Measurements from ENCODE around the gene STX1B.
"Not testable (repeated sequence)": the region's sequence is repeated elsewhere in the genome, so short reads cannot be mapped to it uniquely, and the experiment has no call there.

The STX1B gene

DNA sequence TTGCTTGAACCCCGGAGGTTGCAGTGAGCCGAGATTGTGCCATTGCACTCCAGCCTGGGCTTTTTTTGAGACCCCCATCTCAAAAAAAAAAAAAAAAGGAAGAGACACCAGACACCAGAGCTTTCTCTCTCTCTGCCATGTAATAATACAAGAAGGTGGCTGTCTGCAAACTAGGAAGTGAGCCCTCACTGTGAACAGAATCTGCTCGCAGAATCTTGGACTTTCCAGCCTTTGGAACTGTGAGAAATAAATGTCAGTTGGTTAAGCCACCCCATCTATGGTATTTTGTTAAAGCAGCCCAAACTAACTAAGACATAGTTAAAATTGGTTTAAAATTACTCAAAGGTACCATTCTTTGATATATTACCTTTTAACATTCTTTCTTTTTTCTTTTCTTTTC, 10.1 kb upstream of the STX1B start:
- DNase-seq = no peak
- in situ Hi-C loops (cut with HindIII; ENCODE audit: low pct_ligation_motif_present, low pct_unique_long_range_greater_than_20kb, low sequenced_read_pairs) = no loop called here

DNA sequence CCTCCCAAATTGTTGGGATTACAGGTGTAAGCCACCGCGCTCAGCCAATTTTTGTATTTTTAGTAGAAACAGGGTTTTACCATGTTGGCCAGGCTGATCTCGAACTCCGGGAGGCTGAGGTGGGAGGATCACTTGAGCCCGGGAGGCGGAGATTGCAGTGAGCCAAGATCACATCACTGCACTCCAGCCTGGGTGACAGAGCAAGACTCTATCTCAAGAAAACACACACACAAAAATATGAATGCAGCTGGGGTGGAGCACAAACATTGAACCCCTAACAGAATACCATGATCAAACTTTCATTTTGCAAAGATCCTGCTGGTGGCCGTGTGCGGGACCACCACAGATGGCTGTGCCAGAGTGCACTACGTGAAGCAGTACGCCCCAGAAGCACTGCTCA, 7.3 kb upstream of the STX1B start:
- in situ Hi-C loops (cut with HindIII; ENCODE audit: low pct_ligation_motif_present, low pct_unique_long_range_greater_than_20kb, low sequenced_read_pairs); DNase-seq: not testable (repeated sequence)

DNA sequence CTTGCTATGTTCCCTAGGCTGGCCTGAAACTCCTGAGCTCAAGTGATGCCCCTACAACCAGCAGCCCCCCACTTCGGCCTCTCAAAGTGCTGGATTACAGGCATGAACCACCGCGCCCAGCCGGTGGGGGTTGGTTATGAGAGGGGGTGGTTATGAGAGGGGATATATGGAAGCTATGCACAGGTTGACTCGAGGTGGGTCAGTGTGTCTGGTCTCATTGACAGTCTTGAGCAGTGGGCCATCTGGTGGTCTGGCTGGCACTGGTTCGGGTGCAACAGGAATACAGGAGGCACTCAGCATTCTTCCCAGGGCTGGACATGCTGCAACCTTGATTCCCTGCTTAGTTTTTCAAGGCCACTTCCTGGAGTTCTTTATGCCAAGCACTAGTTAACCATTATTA, 5.6 kb upstream of the STX1B start:
- in situ Hi-C loops (cut with HindIII; ENCODE audit: low pct_ligation_motif_present, low pct_unique_long_range_greater_than_20kb, low sequenced_read_pairs) = no loop called here
- peak; percentile 45 for DNase-seq

DNA sequence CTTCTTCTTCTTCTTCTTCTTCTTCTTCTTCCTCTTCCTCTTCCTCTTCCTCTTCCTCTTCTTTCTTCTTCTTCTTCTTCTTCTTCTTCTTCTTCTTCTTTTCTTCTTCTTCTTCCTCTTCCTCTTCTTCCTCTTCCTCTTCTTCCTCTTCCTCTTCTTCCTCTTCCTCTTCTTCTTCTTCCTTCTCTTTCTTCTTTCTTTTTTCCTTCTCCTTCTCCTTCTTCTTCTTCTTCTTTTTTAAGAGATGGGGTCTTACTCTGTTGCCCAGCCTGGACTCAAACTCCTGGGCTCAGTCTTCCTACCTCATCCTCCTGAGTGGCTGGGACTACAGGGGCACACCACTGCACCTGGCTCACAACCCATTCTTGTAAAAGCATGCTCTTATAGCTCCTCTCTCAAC, 2.9 kb upstream of the STX1B start:
- in situ Hi-C loops (cut with HindIII; ENCODE audit: low pct_ligation_motif_present, low pct_unique_long_range_greater_than_20kb, low sequenced_read_pairs) = not testable (repeated sequence)

DNA sequence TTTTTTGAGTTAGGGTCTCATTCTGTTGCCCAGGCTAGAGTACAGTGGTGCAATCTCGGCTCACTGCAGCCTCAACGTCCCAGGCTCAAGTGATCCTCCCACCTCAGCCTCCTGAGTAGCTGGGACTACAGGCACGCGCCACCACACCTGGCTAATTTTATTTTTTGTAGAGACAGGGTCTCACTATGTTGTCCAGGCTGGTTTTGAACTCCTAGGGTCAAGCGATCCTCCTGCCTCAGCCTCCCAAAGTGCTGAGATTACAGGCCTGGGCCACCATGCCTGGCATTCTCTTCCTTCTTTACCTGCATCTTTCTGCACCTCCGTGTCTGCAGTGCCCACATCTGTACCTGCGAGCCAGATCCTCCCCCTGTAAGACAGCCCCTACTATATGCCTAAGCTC, 1.4 kb upstream of the STX1B start:
- DNase-seq; in situ Hi-C loops (cut with HindIII; ENCODE audit: low pct_ligation_motif_present, low pct_unique_long_range_greater_than_20kb, low sequenced_read_pairs): not testable (repeated sequence)

More for the DNA sequence above, 2.9 kb upstream of the STX1B start:
- not testable (repeated sequence) for DNase-seq

DNA sequence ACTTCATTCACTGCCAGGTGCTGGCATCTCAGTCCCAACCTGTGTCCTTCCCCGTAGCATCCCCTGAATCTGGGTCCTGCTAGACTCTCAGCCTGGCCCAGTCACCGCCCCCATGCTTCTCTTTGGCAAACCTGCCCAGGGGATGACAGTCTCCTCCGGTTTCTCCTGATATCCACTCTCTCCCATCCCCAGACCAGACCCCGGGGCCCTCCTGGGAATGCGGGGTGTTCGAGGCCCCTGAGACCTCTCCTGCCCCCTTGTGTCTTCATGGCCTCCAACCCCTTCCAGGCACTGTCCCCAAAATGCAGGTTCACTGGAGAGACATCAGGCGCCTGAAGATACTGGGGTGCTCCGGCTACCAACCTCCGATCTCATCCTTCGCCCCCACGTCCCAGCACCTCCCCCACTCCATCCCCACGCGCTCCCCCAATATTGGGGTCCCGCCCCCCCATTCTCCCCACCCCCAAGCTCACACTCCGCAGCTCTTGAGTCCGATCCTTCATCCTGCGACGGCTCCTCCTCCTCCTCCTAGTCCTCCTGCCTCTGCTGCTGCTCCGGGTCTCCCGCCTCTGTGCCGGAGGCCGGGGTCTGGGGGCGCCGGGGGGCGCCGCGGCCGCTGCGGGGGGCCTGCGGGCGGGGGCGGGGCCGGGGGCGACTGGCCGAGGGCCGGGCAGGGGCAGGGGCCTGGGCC, 399 bp downstream of the STX1B start:
- no peak for DNase-seq
- in situ Hi-C loops (cut with HindIII; ENCODE audit: low pct_ligation_motif_present, low pct_unique_long_range_greater_than_20kb, low sequenced_read_pairs) = no loop called here

DNA sequence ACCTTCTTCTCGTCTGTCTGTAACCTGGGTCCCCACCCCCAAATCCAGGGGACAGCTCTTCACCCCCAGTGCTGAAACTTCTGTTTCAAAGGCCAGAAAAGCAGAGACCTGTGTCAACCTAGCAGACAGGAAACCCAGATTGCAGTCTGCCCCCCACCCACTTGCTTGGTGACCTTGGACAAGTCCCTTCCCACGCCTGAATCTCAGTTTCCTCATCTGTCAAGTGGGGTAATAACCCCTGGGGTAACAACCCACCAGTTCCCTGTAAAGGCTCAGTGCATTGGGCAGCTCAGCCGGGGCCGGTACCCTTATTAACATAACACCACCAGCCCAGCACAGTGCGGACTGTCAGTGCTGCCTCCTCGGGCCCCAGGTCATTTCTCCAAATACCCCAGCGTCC, 1.3 kb downstream of the STX1B start:
- in situ Hi-C loops (cut with HindIII; ENCODE audit: low pct_ligation_motif_present, low pct_unique_long_range_greater_than_20kb, low sequenced_read_pairs) = no loop called here
- no peak for DNase-seq

DNA sequence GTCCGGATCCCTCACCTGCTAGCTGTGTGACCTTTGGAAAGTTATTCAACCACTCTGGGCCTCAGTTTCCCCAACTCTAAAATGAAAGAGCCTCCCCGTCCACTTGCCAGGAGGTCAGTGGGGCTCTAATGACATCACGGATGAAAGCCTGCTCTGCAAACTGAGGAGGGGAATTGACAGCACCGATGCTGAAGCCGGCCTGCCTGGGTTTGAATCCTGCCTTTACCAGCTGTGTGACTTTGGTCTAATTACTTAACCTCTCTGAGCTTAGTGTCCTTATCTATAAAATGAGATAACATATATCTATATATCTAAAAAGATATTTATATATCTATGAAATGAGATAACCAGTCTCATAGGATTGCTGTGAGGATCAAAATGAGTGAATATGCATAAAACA, 1.9 kb downstream of the STX1B start:
- no peak for DNase-seq
- in situ Hi-C loops (cut with HindIII; ENCODE audit: low pct_ligation_motif_present, low pct_unique_long_range_greater_than_20kb, low sequenced_read_pairs) = no loop called here

DNA sequence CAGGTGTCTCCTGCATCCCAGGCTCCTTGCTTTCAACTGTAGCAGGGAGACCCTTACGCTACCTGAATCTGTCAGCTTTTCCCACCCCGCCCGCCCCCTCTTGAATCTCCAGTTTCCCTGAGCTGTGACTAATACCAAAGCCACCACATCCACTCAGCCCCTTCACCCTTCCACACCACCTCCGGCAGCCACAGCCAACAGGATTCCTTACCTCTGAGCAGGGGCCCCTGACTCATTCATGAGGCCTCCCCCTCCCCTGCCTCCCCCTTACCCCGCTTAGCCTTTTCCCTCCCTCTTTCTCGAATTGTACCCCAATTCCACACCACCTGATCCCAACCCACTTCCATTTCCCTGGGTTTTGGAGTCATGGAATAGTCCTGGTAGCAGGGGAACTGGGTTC, 2.3 kb downstream of the STX1B start:
- DNase-seq = peak; percentile 86
- in situ Hi-C loops (cut with HindIII; ENCODE audit: low pct_ligation_motif_present, low pct_unique_long_range_greater_than_20kb, low sequenced_read_pairs) = no loop called here

DNA sequence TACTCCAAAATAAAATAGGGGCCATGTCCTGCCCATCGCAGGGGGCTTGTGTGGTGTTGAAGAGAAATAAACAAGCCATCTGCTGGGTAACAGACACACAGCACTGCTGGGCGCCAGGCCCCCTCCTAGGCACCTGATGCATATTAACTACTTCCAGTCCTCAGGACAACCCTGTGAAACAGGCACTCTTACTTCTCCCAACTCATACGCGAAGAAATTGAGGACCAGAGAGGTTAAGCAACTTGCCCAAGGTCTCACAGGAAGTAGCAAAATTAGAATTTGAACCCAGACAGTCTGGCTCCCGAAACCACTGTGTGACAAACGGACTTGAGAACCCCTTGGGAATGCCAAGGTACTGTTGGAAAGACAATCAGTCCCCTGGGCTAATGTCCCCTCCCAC, 2.8 kb downstream of the STX1B start:
- in situ Hi-C loops (cut with HindIII; ENCODE audit: low pct_ligation_motif_present, low pct_unique_long_range_greater_than_20kb, low sequenced_read_pairs) = no loop called here
- no peak for DNase-seq

DNA sequence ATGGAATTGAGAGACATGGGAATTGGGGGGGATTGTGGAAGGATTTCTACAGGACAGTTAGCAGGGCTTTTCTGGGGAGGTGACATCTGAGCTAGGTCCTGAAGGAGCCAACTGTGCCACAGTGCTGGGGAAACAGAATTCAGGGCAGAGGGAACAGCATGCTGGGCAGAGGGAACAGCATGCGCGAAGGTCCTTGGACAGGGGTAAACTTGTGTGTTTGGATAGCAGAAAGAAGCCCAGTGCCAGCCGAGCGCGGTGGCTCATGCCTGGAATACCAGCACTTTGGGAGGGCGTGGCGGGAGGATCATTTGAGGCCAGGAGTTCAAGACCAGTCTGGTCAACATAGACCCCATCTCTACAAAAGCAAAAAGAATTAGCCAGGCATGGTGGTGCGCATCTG, 3.8 kb downstream of the STX1B start:
- in situ Hi-C loops (cut with HindIII; ENCODE audit: low pct_ligation_motif_present, low pct_unique_long_range_greater_than_20kb, low sequenced_read_pairs) = no loop called here
- no peak for DNase-seq

DNA sequence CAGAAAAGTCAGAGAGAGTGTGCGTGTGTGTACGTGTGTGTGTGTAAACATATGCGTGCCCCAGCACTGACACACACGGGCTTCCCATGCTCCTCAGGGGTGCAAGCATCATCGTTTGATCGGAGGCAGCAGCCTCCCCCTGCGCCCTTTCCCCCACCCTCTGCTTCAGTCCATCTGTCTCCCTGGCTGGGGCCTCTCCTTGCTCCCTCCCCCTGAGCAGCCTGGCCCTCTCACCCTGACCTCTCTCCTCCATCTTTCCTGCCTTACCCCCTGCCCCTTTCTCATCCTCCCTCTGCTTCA, 4.4 kb downstream of the STX1B start:
- in situ Hi-C loops (cut with HindIII; ENCODE audit: low pct_ligation_motif_present, low pct_unique_long_range_greater_than_20kb, low sequenced_read_pairs) = no loop called here
- DNase-seq = no peak

DNA sequence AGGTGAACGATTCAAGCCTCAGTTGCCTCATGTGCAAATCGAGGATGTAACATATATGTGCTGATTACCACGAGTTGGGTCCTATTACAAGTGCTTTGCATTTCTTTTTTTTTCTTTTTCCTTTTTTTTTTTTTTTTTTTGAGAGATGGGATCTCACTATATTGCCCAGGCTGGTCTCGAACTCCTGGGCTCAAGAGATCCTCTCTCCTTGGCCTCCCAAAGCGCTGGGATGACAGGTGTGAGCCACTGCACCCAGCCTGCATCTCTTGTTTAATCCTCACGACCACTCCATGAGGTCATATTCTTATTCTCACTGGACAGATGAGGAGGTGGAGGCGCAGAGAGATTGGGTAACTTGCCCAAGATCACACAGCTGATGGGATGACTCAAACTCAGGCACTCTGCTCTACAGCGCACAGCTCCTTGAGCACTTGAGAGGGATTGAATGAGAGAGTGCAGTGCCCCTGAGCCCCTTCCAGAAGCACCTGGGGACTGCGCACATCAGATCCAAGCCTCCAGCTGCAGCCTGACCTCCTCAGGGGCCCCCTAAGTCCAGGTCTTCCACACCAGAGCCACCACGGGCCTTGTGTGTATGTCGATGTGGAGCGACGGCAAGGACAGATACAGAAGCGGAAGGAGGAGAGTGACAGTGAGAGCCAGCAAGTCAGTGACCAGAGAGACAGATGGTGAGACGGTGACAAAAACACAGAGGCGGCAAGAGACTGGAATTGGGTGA, 4.9 kb downstream of the STX1B start:
- DNase-seq = no peak
- in situ Hi-C loops (cut with HindIII; ENCODE audit: low pct_ligation_motif_present, low pct_unique_long_range_greater_than_20kb, low sequenced_read_pairs) = no loop called here

DNA sequence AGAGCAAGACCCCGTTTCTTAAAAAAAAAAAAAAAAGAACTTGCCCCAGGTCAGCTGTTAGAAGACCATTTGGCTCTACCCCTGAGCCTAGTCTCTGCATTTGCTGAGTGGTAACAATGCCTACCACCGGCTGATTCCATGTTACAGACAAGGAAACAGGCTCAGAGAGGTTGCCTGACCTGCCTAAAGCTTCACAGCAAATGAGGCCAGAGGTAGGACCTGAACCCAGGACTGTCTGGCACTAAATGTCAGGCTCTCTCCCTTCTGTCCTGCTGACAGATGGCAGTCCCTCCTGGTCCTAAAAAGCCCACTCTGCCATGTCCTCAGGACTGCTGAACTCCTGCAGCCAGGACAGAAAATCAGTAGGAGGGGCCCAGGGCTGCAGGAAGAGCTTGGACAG, 5.8 kb downstream of the STX1B start:
- no peak for DNase-seq
- in situ Hi-C loops (cut with HindIII; ENCODE audit: low pct_ligation_motif_present, low pct_unique_long_range_greater_than_20kb, low sequenced_read_pairs) = no loop called here

DNA sequence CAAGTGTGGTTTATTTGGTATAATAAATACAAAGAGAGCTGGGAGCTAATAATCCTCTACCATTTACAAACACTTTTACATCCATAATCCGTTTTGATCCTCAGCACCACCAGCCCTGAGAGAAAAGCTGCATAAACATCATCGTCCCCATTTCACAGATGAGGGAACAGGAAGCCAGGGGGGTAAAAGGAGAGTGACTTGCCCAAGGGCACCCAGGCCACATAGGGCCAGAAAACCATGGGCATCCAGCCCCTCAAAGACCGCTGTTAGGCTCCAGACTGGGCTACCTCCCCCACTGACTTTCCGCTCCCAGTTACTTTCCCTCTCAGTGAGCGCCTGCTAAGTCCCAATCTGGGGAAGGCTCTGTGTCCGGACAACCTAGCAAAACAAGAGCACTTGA, 6.7 kb downstream of the STX1B start:
- DNase-seq = no peak
- in situ Hi-C loops (cut with HindIII; ENCODE audit: low pct_ligation_motif_present, low pct_unique_long_range_greater_than_20kb, low sequenced_read_pairs) = no loop called here

DNA sequence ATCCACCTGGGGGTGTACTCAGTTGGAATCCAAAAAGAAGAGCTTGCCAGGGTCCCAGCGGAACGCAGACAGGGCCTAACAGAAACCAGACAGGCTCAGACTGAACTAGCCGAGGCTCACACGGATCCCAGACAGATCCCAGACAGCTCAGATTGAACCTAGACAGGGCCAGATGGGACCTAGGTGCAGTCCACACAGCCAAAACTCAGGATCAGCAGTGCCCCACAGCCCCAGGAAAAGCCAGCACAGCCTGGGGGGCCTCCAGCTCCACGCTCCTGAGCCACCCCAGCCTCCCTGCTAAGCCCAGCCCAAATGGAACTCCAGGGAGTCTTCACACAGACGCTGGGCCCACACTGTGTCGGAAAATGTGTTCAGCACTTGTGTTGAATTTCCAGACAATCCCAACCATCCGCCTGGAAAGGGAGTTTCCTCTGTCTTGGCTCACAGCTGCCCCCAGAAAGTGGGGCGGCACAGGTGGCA, 7.5 kb downstream of the STX1B start:
- DNase-seq = no peak
- in situ Hi-C loops (cut with HindIII; ENCODE audit: low pct_ligation_motif_present, low pct_unique_long_range_greater_than_20kb, low sequenced_read_pairs) = no loop called here

DNA sequence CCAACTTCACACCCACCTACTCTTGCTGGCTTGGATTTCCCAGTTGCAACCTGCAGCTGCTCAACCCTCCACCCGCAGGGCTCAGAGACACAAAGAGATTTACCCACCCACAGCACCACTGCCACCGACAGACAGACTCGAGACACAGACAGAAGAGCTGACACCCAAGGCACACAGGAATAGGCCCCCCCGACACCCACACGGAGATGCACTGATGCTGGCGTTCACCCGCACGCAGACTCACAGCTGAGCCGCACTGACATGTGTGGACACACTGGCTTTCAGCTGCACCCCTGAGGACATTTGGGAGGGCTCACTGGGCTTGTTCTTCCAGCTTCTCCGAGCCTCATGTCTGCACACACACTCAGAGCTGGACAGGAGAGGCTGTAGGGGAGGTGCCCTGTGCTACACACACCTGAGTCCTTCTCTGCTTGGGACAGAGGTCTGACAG, 8.2 kb downstream of the STX1B start:
- no peak for DNase-seq

DNA sequence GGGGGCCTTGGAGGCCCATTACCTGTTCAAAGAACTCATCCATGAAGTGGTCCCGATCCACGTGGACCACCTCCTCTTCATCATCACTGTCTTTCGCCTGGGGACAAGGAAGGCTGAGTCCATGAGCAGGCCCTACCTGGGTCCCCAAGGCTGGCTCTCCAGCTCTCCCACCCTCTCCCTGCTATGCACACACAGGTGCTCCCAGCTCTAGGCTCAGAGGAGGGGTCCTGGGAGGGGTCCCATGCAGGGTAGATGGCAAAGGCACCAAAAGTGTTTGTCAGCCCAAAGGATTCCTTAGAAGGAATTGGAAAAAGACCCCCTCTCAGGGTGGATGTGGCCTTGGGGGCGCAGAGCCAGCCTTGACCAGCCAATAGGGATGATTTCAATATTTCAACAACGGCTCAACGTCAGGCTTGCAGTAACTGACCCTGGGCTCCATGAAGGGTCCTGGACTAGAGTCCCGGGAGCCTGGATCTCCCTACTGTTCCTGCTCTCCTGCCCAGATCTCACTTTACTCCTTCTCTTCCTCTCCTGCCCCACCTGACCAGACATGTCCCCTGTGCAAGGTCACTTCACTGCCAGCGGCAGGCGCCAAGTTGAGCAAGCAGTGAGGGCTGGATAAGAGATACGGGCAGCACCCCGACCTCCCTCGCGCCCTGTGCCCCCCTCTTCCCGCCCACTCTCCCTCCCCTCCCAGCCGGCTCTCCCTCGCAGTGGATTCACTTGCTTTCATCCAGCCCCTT, 8.8 kb downstream of the STX1B start:
- DNase-seq = no peak
- in situ Hi-C loops (cut with HindIII; ENCODE audit: low pct_ligation_motif_present, low pct_unique_long_range_greater_than_20kb, low sequenced_read_pairs) = no loop called here

More for the DNA sequence above, 8.2 kb downstream of the STX1B start:
- in situ Hi-C loops (cut with HindIII; ENCODE audit: low pct_ligation_motif_present, low pct_unique_long_range_greater_than_20kb, low sequenced_read_pairs) = no loop called here

DNA sequence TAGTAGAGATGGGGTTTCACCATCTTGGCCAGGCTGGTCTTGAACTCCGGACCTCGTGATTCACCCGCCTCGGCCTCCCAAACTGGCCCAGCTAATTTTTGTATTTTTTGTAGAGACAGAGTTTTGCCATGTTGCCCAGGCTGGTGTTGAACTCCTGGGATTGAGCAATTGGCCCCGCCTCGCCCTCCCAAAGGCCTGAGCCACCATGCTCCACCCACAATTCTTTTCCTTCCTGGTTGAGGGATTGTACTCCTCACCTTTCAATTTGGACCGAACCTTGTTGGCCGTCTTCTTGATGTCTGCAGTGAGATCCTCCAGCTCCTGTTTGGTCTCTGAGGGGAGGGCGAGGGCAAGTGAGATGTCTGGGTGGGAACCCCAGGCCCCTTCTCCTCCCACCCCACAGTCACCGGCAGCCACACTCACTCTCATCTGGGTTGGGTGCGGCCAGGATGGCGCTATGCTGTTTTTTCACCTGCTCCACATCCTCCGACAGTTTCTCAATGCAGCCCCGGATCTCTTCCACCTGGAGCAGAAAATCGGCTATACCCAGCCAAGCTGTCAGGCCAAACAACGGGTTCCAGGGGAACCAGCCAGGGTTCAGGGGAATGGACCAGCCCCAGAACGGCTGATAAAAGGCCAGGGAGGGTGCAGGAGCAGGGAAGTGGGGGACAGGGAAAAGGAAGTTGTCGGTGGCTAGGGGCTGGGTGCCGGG, 9.6 kb downstream of the STX1B start:
- in situ Hi-C loops (cut with HindIII; ENCODE audit: low pct_ligation_motif_present, low pct_unique_long_range_greater_than_20kb, low sequenced_read_pairs) = no loop called here
- DNase-seq = no peak

Data from ACHN (cell line).